Fibroblast of skin of abdomen (primary cell): ENCODE data around the gene WDR70.

Experiments
- DNase-seq: peaks from one replicate; pipeline ENCODE4 v3.0.0-alpha.2; 2013

Gene WDR70

DNA sequence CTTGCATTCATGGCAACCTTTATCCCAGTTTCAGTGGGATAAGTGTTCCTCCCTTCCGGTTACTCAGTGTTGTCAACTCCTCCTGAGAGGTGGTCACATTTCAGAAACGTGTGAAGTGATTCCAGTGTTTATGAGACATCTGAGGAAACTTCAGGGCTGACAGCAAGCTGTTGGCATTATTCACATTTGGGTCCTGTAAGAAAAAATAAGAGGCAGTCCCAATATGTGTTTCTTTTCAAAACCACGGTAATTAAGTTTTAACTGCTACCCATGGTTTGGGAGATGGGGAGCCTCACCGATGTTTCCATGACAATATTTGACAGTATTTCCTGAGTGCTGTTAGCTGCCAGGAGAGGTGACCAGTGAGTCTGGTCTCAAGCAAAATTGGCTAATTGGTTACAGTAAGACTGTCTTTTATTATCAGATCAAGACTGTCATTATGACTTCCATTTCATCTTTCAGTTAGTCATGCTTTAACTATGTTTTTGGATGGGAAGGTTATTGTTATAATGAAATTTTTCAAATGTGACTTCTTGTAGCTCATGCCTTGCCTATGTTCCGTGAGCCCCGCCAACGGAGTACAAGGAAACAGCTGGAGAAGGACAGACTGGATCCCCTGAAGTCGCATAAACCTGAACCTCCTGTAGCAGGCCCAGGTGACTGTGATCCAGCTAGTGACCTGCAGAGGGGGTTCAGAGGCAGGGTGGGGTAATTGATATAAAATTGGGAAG lies 345.4 kb downstream of the WDR70 start:
- peak; percentile 60 for DNase-seq

DNA sequence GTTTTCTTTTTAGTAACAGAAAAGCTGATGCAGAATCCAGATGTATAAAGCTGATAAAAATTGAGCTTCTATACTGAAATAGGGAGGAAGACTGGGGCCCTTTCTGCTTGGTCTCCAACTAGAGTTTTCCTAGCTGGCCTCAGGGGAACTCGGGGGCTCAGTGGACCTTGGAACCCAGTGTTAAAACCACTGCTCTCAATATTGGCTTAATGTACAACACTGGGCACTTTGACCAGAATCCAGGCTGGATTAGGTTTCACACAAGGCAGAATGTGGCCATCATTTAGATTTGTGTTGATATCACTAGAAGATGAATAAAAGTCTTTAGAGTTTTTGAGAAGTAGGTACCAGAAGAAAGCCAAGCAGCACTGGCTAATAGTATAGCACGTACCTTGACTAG lies 346.1 kb downstream of the WDR70 start:
- no peak for DNase-seq

DNA sequence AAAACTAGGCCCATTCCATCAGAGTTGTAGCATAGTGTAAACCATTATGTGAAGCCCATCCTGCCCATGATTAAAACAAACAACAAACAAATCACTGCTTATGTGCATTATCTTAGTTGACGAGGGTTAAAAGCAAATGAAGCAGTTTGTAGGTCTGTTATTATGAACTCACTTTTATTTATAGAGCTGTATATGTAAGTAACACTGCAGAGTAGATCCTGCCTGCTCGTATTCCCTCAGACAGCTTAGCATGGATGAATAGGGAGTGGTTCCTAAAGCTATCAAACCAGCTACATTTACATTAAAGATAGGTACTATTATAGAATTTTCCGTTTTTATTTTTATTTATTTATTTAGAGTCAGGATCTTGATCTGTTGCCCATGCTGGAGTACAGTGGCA lies 348.1 kb downstream of the WDR70 start:
- no peak for DNase-seq

DNA sequence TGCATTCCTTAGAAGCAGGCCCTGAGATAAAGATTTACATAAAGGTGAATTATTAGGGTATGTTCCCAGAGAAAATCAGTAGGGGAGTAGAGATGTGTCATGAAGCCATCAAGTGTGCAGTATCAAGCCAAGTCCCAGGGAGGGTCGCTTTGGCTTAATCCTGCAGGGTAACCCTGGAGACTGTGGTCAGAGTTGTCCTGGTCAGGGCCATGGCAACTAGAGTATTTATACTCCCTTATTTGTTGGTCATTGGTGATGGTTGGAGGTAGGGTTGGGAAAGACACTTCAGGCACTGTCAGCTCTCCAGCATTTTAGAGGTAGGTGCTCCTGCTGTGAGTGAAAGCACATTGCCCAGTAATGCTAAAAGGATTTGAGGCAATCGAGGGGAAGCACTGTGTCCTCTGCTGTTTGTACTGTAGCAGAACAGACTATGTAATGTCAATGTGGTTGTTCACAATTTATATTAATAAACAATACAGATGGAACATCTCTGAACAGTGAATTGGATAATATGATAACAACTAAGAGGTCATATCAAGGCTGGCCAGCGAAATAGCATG lies 351.9 kb downstream of the WDR70 start:
- DNase-seq = no peak

DNA sequence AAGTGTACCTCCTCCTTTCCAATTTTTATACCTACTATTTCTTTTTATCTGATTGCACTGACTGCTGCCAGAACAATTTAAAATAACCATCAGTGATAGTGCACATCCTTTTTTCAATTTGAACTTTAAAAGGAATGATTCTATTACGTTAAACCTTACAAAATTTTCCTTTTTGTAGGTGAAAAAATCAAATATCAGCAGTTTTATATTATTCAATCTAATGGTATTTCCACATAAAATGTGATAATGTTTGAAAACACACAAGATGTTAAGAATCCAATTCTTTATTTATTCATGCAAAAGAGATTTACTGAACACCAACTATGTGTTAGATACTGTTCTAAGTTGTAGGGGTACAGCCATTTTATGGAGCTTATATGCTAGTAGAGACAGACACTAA lies 355.0 kb downstream of the WDR70 start:
- DNase-seq = no peak

DNA sequence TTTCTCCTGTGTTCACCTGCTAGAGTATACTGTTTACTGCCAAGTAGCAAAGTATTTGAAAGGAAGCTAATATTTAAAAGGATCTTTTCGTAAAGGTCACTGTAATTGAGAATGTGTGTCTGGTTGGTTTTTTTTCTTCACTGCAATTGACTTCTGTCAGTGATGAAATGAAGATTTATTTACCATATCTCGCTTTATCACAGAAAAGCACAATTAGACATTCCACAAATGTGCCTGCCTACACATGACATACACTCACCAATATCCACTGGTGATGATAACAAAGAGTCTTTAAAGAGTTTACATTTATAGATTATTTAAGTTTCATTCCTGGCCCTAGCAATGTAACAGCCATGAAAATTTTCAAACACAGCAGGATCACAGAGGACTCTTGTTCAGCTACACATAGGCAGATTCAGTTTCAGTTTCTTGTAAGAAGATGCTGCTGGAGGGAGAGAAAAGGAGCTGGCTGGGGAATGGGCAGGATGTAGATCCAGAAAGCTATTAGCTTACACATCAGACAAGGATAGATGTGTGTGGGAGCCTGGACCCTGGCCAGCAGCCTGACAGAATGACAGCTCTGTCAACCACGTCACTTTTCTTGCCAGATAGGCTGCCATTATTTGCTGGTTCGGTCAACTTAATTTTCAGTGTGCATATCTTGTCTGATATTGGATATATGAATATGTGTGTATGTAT lies 356.7 kb downstream of the WDR70 start:
- peak; percentile 35 for DNase-seq

DNA sequence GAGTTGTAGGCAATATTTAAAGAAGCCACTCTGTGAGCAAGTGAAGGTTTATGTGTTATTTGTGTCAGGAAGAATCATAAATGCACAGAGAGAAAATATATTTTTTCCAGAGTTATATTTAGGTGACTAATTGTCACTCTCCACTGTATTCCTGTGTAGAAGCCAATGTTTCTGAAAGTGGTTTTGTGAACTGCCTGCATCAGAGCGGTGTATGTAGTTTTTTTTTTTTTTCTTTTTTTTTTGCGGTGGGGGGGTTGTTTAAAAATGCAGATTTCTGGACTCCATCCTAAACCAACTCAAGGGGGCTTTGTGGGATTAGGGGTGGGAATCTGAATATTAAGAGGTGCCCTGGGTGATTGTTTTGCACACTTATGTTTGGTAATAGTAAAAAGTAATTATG lies 357.3 kb downstream of the WDR70 start:
- no peak for DNase-seq

DNA sequence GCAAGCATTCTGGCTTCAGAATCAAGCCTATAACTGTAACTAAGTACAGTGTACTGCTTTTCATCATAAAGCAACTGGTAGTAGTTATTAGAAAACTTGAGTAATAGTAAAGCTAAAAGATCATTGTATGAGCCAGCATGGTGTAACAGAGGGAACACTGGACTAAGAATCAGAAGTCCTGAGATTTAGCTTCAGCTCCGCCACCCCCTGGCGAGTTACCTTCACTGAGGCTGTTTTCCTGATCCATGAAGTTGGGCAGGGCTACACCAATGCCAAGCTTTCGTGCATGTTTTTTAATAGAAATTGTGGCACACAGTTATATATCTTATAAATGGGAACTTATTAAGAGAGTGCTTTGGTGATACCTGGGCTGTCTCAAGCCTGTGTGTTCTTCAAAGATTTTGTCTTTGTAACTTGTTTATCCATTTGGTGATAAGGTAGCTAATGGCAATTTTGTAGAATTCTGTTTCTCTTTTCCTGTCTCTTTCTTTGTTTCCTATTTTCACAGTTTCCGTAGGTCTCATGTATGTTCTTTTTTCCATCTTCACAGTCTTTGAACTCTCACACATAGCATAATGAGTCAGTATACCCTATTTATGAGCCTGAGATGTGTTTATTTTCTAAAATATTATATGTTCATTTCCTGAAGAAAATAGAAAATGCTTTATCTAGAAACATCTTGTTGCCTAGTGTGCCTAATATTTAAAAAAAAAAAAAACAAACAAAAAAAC lies 358.4 kb downstream of the WDR70 start:
- no peak for DNase-seq

DNA sequence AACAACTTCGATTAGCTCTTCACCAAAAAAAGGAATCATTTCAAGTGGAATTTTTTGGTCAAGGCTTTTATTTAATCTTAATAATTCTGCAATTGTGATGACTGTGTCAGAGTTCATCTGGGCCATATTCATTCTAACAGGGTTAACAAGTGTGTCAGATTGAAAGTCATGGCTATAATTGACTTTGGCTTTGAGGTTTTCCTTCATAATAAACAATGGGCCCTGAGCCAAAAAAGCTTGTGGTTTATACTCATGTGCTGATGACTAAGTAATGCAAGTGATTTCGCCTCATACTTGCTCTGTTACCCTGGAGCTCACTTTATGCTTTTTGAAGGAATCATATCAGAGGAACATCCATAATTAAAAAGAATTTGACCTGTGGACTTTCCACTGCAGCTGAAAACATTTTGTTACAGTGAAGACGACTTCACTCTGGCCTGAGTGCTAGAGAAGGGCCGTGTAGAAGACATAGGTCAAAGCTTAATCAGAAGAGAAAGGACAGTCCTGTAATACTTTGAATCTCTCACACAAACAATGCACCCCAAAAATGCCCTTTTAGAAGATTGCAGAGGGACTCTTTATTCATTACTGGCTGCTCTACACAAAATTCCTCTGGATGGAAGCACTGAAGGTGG lies 359.1 kb downstream of the WDR70 start:
- peak; percentile 92 for DNase-seq

DNA sequence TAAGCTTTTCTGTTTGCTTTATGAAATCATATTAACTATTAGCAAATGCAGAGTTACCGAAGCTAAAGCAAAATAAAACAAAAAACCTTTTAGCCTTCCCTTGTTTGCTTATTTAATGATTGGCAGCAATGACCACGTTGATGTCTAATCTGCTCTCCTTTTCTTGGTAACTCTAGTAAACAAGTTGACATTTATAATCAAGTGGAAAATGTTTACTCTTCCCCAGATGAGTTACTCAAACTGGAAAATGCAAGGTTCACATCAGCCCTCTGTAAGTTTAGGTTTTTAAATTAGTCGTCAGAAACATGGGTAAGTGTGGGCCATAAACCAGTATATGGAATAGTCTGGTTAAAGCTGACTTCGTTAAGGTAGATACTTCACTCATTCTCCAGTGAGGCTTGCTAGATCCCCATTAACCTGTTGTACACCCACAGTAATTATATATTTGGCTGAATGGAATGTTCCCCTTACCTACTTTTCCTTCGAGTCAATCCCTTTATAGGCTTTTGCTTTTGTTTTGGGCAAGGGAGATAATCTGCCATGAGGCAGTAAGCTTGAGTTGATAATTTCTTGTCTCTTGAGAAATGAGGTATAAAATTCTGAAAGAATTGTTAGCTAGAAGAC lies 359.9 kb downstream of the WDR70 start:
- no peak for DNase-seq

DNA sequence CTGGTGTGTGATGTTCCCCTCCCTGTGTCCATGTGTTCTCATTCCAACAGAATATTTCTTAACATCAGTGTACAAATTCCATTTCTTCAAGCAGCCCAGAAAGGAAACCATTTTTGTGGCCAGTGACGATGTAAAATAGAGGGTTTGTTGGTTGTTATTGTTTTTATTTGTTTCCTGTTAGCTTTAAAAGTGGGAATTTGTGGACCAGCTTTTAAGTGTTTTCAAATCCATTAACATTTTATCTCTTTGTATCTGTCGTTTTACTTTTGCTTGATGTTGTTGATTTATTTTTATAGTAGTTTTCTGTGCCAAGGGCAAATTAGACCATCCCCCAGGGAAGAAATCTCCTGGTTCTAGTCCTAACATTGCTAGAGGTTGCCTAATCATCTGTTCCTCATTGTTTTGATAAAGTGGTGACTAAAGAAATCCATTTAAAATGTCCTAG lies 360.7 kb downstream of the WDR70 start:
- DNase-seq = peak; percentile 59

DNA sequence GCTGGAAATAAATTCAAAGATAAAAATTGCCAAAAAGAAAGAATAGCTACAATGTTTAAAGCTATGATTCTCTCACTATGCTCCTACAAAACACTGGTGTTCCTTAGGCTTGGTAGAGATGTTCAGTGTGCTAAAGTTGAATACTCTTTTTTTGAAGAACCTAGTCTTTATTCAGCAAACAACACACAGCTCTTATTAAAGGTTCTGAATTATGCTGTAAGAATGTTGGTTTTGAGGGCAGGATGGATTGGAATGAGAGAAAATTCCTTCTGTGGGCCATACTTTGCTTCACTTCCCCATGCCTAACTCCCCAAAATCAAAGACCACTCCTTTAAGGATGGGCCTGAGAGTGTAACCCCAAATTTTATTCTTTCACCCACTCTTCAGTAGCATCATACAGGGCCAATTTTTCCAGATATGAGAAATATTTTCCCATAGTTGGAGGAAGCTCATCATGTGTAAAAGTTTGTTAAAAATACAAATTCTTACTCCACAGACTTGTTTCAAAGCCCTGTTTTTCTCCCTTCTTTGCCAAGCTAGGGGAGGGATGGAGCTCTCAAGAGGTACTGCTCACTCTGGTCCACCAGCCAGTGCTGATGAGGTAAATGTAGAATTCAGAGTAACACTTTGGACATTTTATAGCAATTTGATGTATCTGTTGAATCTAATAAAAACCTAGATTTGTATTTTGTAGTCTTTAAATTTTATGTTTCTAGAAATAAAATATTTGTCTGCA lies 361.4 kb downstream of the WDR70 start:
- peak; percentile 75 for DNase-seq

DNA sequence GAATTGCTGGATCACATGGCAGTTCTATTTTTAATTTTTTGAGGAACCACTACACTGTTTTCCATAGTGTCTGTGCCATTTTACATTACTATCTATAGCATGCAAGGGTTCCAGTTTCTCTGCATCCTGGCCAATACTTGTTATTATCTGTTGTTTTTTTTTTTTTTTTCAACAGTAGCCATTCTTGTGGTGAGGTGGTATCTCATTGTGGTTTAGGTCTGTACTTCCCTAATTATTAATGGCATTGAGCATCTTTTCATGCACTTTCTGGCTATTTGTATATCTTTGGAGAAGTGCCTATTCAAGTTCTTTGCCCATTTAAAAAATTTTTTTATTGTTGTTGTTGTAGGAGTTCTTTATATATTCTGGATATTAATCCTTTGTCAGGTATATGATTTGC lies 363.0 kb downstream of the WDR70 start:
- DNase-seq = no peak

DNA sequence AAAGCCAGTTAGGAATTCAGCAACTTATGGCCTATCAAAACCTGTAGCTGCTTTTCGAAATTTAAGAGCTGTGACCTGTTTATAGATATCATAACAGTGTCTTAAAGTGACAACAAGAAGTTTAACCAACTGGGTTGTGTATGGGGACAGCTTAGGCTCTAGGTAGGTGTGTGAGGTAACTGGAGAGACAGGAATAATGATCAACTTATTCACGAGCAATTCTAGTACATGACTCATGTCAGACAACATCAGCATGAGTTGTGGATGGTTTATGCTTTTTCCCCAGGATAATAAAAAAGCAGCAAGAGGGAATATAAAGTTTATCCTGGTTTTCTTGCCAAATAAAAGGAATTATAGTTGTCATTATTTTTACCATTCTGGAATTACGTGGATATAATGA lies 372.1 kb downstream of the WDR70 start:
- DNase-seq = peak; percentile 44

DNA sequence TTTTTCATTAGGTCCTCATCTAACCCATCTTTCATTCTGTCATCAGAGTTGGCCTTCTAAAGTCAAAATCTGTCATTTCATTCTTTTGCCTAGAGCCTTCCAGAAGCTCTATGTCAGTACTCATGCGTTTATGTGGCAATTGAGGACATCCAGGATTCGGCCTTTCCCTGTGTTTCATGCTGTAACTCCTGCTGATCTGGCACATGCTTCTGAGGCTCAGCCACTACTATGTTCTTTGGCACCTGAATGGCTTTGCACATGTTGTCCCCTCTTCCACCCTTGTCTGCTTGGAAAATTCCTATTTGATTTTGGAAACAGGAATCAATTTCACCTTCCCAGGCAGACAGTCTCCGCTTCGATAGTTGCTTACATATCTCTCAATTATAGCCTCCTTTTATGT lies 375.9 kb downstream of the WDR70 start:
- DNase-seq = no peak

DNA sequence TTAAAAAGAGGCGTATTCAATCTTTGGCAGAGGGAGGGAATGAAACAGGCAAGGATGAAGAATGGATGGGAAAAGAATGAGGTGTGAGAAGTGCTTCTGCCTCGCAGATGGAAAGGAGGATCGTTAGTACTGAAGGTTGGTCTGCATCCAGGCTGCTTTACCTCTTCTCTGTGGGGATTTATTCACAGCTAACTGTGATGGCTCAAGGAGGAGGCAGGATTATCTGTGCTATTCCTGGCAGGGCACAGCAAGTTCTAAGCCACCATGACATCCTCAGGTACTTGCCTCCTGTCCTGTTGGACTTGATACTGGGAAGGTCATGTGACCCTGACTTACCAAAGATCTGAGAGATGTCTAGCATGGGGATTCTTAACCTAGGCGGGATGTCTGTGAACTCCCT lies 376.5 kb downstream of the WDR70 start:
- no peak for DNase-seq

DNA sequence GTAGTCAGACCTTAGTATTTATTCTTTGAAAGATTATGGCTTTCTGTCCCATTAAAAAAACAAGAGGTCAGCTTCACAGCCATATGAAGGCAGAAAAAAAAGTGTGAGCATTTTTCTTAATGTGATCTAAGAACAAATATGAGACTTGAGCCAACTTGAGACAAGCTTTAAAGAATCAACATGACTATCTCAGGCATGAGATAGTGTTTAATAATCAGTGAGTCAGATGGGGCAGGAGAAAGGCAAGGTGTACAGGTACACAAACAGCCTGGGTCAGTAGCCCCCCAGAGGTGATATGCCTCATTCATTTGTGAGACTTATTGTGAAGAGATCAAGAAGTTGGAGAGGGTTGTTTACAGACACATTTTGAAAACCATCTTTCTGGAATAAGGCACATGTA lies 377.1 kb downstream of the WDR70 start:
- DNase-seq = no peak

DNA sequence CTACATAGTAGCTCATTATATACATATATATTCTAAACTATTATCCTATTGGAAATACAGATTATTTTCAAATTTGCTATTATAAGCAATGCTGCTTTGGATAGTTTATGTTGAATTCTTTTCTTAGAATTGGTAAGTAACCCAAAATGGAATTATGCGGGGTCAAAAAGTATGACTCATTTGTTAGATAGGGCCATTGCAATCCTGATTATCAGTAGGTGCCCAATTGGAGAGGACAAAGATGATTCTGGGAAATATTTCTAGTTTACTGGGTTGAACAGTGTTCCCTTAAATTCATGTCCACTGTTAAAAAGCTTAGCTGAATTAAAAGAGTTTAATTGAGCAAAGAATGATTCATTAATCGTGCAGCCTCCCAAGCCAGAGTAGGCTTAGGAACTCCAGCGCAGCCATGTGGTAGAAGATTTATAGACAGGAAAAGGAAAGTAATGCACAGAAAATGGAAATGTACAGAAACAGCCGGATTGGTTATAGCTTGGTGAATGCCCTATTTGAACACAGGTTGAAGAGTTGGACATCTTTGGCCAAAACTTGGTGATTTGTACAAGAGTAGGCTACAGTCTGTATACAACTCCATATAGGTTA lies 379.0 kb downstream of the WDR70 start:
- no peak for DNase-seq

DNA sequence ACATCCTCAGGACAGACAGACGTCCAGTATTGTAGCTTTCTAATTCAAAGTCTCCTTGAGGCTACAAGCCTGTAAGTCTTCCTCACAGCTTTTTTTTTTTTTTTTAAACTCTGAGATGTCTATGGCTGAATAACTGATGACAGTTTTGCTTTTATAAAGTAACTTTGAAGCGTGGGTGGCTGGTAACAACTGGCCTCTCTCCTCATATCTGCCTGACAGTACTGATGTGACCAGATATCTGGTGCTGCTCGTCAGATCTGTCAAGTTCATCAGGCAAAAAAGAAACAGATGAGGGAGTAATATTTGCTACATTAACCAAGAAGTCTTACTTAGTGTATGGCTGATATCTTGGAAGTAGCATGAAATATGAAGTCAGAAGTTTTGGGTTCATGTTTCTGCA lies 388.1 kb downstream of the WDR70 start:
- DNase-seq = no peak

DNA sequence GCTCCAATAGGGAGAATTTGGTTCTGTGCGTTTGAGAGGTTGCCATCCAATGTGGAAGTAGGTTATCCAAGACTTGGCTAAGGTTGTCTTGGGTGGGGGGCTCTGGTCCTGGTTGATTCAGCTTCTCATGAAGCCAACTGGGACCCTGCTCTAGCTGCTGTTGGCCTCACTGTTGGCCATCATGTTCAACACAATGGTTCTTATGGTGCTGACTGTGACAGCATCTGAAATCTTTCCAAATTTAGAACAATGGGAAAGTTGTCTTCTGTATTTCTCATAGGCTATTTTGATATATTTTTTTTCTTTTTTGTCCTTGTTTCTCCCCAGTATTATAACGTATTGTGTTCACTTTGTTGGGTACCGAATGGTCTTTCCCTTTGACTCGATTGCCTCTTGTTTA lies 388.8 kb downstream of the WDR70 start:
- no peak for DNase-seq

DNA sequence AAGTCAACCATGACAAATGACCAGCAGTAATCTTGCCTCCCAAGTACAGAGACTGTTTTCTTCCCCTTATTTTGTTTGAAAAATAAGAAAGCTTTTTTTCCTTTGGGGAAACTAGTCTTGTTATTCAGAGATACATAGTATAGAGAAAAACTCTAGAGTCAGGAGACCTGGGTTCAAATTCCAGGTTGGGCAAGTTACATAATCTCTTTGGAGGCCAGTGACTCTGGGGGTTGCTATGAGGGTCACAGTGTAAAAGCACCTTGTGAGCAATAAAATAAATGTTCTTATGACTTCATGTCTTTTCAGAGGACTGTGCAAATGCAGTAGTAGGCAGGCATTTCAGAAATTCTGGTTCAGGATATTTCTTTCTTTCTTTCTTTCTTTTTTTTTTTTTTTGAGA lies 389.3 kb downstream of the WDR70 start:
- DNase-seq = no peak
